Endothelial cell (in vitro differentiated cells): ENCODE measurements around the gene ZNF552. TPM values are rescaled to one million over a fixed set of nuclear protein-coding genes. Genes with fewer than 3 reads are reported as not detected.

Experiments used
- DNase-seq: peaks from one replicate; pipeline ENCODE4 v3.0.0; 2021; ENCODE audit warnings: low spot score
- H3K27ac Mint-ChIP-seq: one replicate; pipeline ENCODE4 v1.8.0; 2021; ENCODE audit warnings: mixed read lengths, inconsistent platforms; ENCODE audit not compliant: unreplicated experiment
- H3K27me3 Mint-ChIP-seq: one replicate; pipeline ENCODE4 v1.8.0; 2021; ENCODE audit warnings: mild to moderate bottlenecking, moderate library complexity, mixed read lengths, inconsistent platforms; ENCODE audit not compliant: unreplicated experiment
- H3K36me3 Mint-ChIP-seq: one replicate; pipeline ENCODE4 v1.8.0; 2021; ENCODE audit warnings: mild to moderate bottlenecking, low read depth, mixed read lengths, inconsistent platforms; ENCODE audit not compliant: unreplicated experiment
- H3K4me1 Mint-ChIP-seq: one replicate; pipeline ENCODE4 v1.8.0; 2021; ENCODE audit warnings: mild to moderate bottlenecking, mixed read lengths, inconsistent platforms; ENCODE audit not compliant: unreplicated experiment
- H3K4me3 Mint-ChIP-seq: one replicate; pipeline ENCODE4 v1.8.0; 2021; ENCODE audit warnings: mild to moderate bottlenecking, mixed read lengths, inconsistent platforms; ENCODE audit not compliant: unreplicated experiment
- H3K9me3 Mint-ChIP-seq: one replicate; pipeline ENCODE4 v1.8.0; 2021; ENCODE audit warnings: mixed read lengths, inconsistent platforms; ENCODE audit not compliant: unreplicated experiment
- CTCF ChIP-seq: fragments of 200-600 bp; sonication (generic); IDR thresholded peaks from one replicate; pipeline ENCODE4 v1.5.0; 2021; ENCODE audit warnings: antibody characterized with exemption; ENCODE audit not compliant: unreplicated experiment
- total RNA-seq: library from RNA; stranded (reverse); fragmentation: NEBNext Ultra II Directional; extraction: Animal tissue kit (Norgen Biotek cat#: 25700); gene quantifications from one replicate; pipeline ENCODE4 v1.2.1, GENCODE V29; 2021; ENCODE audit not compliant: unreplicated experiment

The ZNF552 gene
- total RNA-seq, 1 donor from 2014 or later, result 7.0 TPM

GRCh38 chr19:57759096-57759495 is 55.6 kb downstream of the ZNF552 start:
- H3K27me3 Mint-ChIP-seq, result no peaks in the 10 kb centered on the region
- TF ChIP-seq CTCF, result no peak
- no peaks in the 10 kb centered on the region for H3K9me3 Mint-ChIP-seq
- DNase-seq, result no peak
- H3K36me3 Mint-ChIP-seq, result peaks cover 43% of the 10 kb centered on the region
- H3K4me1 Mint-ChIP-seq, result no peaks in the 10 kb centered on the region
- H3K27ac Mint-ChIP-seq, result no peak overlapping the region
- H3K4me3 Mint-ChIP-seq, result no peak overlapping the region

- no peak for TF ChIP-seq CTCF
- Mint-ChIP-seq H3K4me3 (no peak overlapping the region), H3K9me3 (no peaks in the 10 kb centered on the region), H3K27me3 (no peaks in the 10 kb centered on the region), H3K36me3 (peaks cover 46% of the 10 kb centered on the region), H3K4me1 (no peaks in the 10 kb centered on the region), H3K27ac (no peak overlapping the region)
- DNase-seq, result no peak
Measured at GRCh38 chr19:57757941-57758340, 56.8 kb downstream of the ZNF552 start.

Other genes starting within 250 kb of the ZNF552 start
- gene ZNF416, start 236.0 kb downstream of the ZNF552 start, total RNA-seq, result 10.9 TPM
- gene ZIK1, start 230.8 kb downstream of the ZNF552 start, total RNA-seq, result 19.9 TPM
- gene ZNF530, start 215.0 kb downstream of the ZNF552 start, total RNA-seq, result 7.2 TPM
- 37.5 TPM for gene ZNF134, start 200.7 kb downstream of the ZNF552 start, total RNA-seq
- 31.1 TPM for gene ZNF211, start 181.7 kb downstream of the ZNF552 start, total RNA-seq
- gene ZSCAN4, start 146.0 kb downstream of the ZNF552 start, total RNA-seq, result 0.74 TPM
- 11.6 TPM for gene ZNF551, start 132.9 kb downstream of the ZNF552 start, total RNA-seq
- 23.2 TPM for gene ZNF154, start 105.7 kb downstream of the ZNF552 start, total RNA-seq
- 12.2 TPM for gene ZNF671, start 87.3 kb downstream of the ZNF552 start, total RNA-seq
- 22.6 TPM for gene ZNF776, start 68.1 kb downstream of the ZNF552 start, total RNA-seq
- gene ZNF586, start 45.2 kb downstream of the ZNF552 start, total RNA-seq, result 19.6 TPM
- gene ZNF587B, start 15.4 kb upstream of the ZNF552 start, total RNA-seq, result 24.5 TPM
- 36.8 TPM for gene ZNF587, start 34.9 kb upstream of the ZNF552 start, total RNA-seq
- 22.3 TPM for gene ZNF814, start 74.1 kb upstream of the ZNF552 start, total RNA-seq
- 16.7 TPM for gene ZNF417, start 101.7 kb upstream of the ZNF552 start, total RNA-seq
- gene ZNF418, start 120.5 kb upstream of the ZNF552 start, total RNA-seq, result 14.0 TPM
- gene ZNF256, start 132.8 kb upstream of the ZNF552 start, total RNA-seq, result 10.4 TPM
- 1.8 TPM for gene C19orf18, start 159.6 kb upstream of the ZNF552 start, total RNA-seq
- 22.3 TPM for gene ZNF606, start 187.9 kb upstream of the ZNF552 start, total RNA-seq
- gene ZSCAN1, start 219.1 kb upstream of the ZNF552 start, total RNA-seq, result not detected
- 1.1 TPM for gene ZNF135, start 244.4 kb upstream of the ZNF552 start, total RNA-seq